Pancreas (tissue), 10 donors: ENCODE measurements around the gene CELF2. TPM values are rescaled to one million over a fixed set of nuclear protein-coding genes. Genes with fewer than 3 reads are reported as not detected.

Experiments used
- ATAC-seq, 4 donors: fragments of 200-7000 bp; cut with Tn5 transposase; one replicate each; pipeline versions ENCODE4 v1.8.0 to v1.9.1; 2020; ENCODE audit warnings: mild to moderate bottlenecking in 4 of 4, moderate library complexity in 4 of 4
- DNase-seq, 6 donors: peaks; one replicate each; pipeline ENCODE4 v3.0.0-alpha.2; 2020
- FAIRE-seq: peaks from 2 replicates; lab custom pipeline; 2012; peaks lifted over from hg19 to GRCh38; lab: Jason Lieb, UNC
- H3K27ac ChIP-seq, 4 donors: fragments of 200-600 bp; sonication (generic); 1 replicate in 3 of 4; 2 replicates in 1 of 4; pipeline versions ENCODE4 v1.5.0 to v1.8.0; 2020
- H3K27me3 ChIP-seq, 4 donors: fragments of 200-600 bp; one replicate each; pipeline ENCODE4 v1.8.0; 2021
- H3K36me3 ChIP-seq, 3 donors: fragments of 200-600 bp; sonication (generic) in 1 of 3; one replicate each; pipeline versions ENCODE4 v1.5.0 to v1.8.0; 2020 to 2021
- H3K4me1 ChIP-seq, 3 donors: fragments of 200-600 bp; one replicate each; pipeline ENCODE4 v1.8.0; 2021
- H3K4me3 ChIP-seq, 4 donors: fragments of 200-600 bp; sonication (generic) in 2 of 4; one replicate each; pipeline versions ENCODE4 v1.5.0 to v1.8.0; 2020 to 2021
- H3K9me3 ChIP-seq, 4 donors: fragments of 200-600 bp; one replicate each; pipeline ENCODE4 v1.8.0; 2021
- WGBS, 2 donors: extraction: QIAGEN DNeasy Blood & Tissue Kit; methylation state at CpG; one replicate each; pipeline ENCODE4 v1.1.7; 2013; 5-methylcytosine and 5-hydroxymethylcytosine counted together
- intact Hi-C, 3 donors: fragments of 100-400 bp; cut with DNase I; formaldehyde crosslinking; loops; one replicate each; pipeline versions ENCODE4 v1.11.1 to v1.14.2; 2022
- polyA plus RNA-seq, 2 donors: library from polyadenylated mRNA; stranded (reverse); fragments of 200-250 nt; gene quantifications; one replicate each; pipeline ENCODE4 v1.2.3, GENCODE V29; 2013
- total RNA-seq, 6 donors: library from RNA; stranded (reverse); fragmentation: NEBNext Ultra II Directional in 4 of 6; extraction: Animal tissue kit (Norgen Biotek cat#: 25700) in 4 of 6; gene quantifications; one replicate each; pipeline versions ENCODE4 v1.2.1 to v1.2.4, GENCODE V29; 2021 to 2023
- TF ChIP-seq, protein P1 (sequence below), 4 donors: fragments of 200-600 bp; sonication (generic) in 3 of 4; IDR thresholded peaks; one replicate each; pipeline versions ENCODE4 v1.5.0 to v1.8.0; 2021; ENCODE audit warnings: antibody characterized with exemption in 4 of 4
- donor health status: healthy with polysubstance abuse.
- donor health status: DM: no; HTN: no; CAD: no; lungs with moderate emphysema.
- donor health status: DM: no; HTN: no; CAD: no.
- donor health status: control.
- donor health status: control.
- donor health status: Bipolar disorder and iron deficiency.
- donor health status: DM: yes; HTN: yes; CAD: no.
- donor health status: DM: no; HTN: no; CAD: no.
- donor health status: DM: no; HTN: no; CAD: no.
- donor health status: DM: yes; HTN: yes; CAD: no.

The CELF2 gene
- total and polyA plus RNA-seq, 8 donors, result 1.2 to 11.7 (median 2.2) TPM

DNA sequence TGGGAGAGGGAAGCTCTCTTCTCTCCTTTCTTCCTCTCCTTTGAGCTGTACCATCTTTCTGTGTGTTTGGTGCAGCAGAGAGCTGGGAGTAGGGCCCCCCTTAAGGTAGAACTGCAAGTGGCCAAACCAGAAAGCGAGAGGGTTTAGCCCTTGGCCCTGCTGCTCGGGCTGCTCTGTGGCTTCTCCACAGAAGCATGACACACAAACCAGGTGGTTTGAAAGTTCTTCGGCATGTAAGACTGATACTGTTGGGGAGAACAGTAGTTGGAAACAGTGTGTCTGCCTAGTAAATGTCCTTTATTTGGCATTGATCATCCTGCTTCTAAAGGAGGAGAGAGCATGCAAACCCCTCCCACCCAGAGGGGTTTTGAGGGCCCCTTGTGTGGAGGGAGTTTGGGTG is 277.8 kb downstream of the CELF2 start:
- no peaks in the 10 kb centered on the region for H3K27me3 ChIP-seq
- 50 to 72% methylated on average over 3 of the region's 3 CpGs for WGBS, 2 donors
- DNase-seq (no peak), FAIRE-seq (no peak), ATAC-seq (no peak)
- H3K4me1 ChIP-seq, result no peaks in the 10 kb centered on the region
- H3K4me3 ChIP-seq, result no peak overlapping the region
- no peak overlapping the region for H3K27ac ChIP-seq
- intact Hi-C loops, result no loop called here
- no peaks in the 10 kb centered on the region for H3K9me3 ChIP-seq
- H3K36me3 ChIP-seq, result no peaks in the 10 kb centered on the region
- TF ChIP-seq, protein P1, sequence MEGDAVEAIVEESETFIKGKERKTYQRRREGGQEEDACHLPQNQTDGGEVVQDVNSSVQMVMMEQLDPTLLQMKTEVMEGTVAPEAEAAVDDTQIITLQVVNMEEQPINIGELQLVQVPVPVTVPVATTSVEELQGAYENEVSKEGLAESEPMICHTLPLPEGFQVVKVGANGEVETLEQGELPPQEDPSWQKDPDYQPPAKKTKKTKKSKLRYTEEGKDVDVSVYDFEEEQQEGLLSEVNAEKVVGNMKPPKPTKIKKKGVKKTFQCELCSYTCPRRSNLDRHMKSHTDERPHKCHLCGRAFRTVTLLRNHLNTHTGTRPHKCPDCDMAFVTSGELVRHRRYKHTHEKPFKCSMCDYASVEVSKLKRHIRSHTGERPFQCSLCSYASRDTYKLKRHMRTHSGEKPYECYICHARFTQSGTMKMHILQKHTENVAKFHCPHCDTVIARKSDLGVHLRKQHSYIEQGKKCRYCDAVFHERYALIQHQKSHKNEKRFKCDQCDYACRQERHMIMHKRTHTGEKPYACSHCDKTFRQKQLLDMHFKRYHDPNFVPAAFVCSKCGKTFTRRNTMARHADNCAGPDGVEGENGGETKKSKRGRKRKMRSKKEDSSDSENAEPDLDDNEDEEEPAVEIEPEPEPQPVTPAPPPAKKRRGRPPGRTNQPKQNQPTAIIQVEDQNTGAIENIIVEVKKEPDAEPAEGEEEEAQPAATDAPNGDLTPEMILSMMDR (IDR thresholded peaks at IDR 0.05), result no peak

DNA sequence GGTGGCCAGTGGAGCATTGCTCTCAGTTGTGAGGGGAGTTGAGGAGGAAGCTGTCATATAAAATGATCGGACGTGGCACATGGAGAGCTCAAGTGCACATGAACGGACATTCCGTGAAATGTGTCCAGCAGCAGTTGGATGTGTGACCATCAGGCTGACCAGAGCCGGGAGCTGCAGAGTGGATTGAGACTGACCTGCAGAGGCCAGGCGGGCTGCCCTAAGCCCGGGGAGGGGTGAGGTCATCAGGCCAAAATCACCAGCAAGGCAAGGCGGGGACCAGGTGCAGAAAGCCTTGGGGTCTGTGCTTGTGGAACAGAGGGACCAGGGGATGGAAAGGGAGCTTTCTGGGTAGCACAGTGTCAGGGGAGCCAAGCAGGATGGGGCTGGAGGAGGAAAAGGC is 279.5 kb downstream of the CELF2 start:
- DNase-seq (no peak), ATAC-seq (no peak), FAIRE-seq (no peak)
- no peaks in the 10 kb centered on the region for H3K9me3 ChIP-seq
- intact Hi-C loops, result no loop called here
- H3K4me3 ChIP-seq, result no peak overlapping the region
- TF ChIP-seq, protein P1 (IDR thresholded peaks at IDR 0.05), result no peak
- no peaks in the 10 kb centered on the region for H3K36me3 ChIP-seq
- H3K27ac ChIP-seq, result no peak overlapping the region
- no peaks in the 10 kb centered on the region for H3K27me3 ChIP-seq
- 82 to 86% methylated on average over 8 of the region's 8 CpGs for WGBS, 2 donors
- no peaks in the 10 kb centered on the region for H3K4me1 ChIP-seq

DNA sequence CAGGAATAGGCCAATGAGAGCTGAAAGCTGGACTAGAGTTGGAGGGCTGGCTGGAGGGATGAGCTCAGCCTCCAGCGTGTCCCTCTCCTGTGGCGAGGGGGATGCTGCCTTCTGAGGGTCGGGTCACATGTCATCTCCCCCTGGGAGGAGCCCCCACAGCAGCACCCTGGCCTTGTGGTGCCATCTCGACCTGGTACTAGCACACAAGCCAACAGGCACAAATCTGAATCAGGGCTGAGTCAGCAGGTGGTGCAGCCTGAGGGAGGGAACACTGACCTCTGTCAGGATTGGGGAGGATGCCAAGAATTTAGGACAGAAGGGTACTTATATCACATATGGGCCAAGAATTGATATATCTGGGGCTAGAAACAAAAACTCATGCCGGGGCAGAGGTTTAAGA is 280.4 kb downstream of the CELF2 start:
- H3K36me3 ChIP-seq, result no peaks in the 10 kb centered on the region
- H3K4me1 ChIP-seq, result no peaks in the 10 kb centered on the region
- FAIRE-seq (no peak), ATAC-seq (no peak), DNase-seq (no peak)
- no peaks in the 10 kb centered on the region for H3K9me3 ChIP-seq
- H3K27ac ChIP-seq, result no peak overlapping the region
- H3K27me3 ChIP-seq, result no peaks in the 10 kb centered on the region
- no peak overlapping the region for H3K4me3 ChIP-seq
- WGBS, 2 donors, result 63 to 73% methylated on average over 5 of the region's 5 CpGs
- TF ChIP-seq, protein P1 (IDR thresholded peaks at IDR 0.05), result no peak
- intact Hi-C loops, result no loop called here

DNA sequence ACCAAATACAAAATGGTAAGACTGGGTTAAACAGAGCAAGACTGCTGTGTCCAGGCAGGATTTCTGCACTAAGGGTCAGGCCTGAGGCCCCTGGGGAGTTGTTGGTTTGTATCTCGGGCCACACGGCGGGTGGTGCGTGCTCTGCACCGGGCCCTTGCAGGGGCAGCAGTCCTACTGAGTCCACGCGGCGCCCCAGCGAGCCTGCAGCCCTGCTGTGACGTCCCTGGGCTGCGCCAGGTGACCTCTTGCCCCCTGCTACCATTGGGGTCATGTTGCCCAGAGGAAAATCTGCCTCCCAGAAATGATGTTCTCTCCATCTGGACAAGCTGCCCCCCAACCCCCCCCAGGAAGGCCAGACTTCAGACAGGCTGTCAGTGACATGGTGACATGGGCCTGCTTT is 281.5 kb downstream of the CELF2 start:
- FAIRE-seq (no peak), ATAC-seq (no peak), DNase-seq (peak in 1 of 6 donors; percentile 40)
- Histone ChIP-seq H3K4me3 (no peak overlapping the region), H3K27ac (no peak overlapping the region), H3K4me1 (no peaks in the 10 kb centered on the region), H3K27me3 (no peaks in the 10 kb centered on the region), H3K36me3 (no peaks in the 10 kb centered on the region), H3K9me3 (no peaks in the 10 kb centered on the region)
- TF ChIP-seq, protein P1 (IDR thresholded peaks at IDR 0.05), result no peak
- WGBS, 2 donors, result 85 to 87% methylated on average over 11 of the region's 11 CpGs
- intact Hi-C loops, result no loop called here

DNA sequence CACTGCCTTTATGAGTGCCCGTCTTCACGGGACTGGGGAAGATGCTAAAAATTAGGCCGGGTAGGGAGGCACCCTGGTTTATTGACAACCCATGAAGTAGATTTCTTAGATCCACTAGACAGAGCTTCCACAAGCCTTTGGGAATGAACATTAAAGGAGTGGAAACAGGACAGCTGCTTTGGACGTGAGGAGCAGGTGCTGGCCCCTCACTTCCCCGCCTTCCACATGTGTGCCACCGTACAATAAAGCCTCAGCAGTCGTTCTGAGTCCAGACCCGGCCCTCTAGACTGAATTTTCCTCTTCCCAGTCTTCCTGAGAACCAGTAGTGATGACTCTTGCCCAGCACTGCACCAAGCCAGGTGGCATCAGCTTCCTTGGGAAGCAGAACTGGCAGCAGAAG is 282.4 kb downstream of the CELF2 start:
- Histone ChIP-seq H3K36me3 (no peaks in the 10 kb centered on the region), H3K27me3 (no peaks in the 10 kb centered on the region), H3K27ac (no peak overlapping the region), H3K4me3 (no peak overlapping the region), H3K4me1 (no peaks in the 10 kb centered on the region), H3K9me3 (no peaks in the 10 kb centered on the region)
- intact Hi-C loops, result no loop called here
- no peak for ATAC-seq
- no peak for DNase-seq
- 66 to 72% methylated on average over 8 of the region's 8 CpGs for WGBS, 2 donors
- FAIRE-seq, result no peak
- TF ChIP-seq, protein P1 (IDR thresholded peaks at IDR 0.05), result no peak
